ENCODE data around the gene FAM228B. TPM values are rescaled to one million over a fixed set of nuclear protein-coding genes. Genes with fewer than 3 reads are reported as not detected.

Gene FAM228B
- total RNA-seq, 1 donor from 2014 or later = 9.7 TPM

DNA sequence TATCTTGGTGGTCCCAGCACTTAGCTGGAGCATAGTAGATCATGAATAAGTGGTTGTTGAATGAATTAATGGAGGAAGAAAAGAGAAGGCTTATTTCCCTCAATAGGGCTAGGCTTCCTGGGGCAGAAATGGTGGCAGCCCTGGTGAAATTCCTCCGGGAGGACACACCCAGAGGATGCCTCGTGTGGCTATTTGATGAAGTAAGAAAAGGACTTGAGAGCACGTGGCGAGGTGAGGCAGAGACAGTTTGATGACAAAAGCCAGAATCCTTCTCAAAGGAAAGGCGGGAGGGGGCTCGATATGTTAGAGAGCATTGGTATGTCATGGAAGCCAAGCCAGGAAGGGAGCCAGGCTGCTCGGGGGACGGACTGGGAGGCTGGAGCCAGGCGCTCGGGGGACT lies 66.3 kb downstream of the FAM228B start:
- DNase-seq (ENCODE audit: low read depth) (no peak), FAIRE-seq (no peak)
- Histone ChIP-seq H3K27ac (ENCODE audit: low read depth, low read length) (no peak overlapping the region), H3K79me2 (ENCODE audit: insufficient read depth, low read length) (no peaks in the 10 kb centered on the region), H3K9me3 (ENCODE audit: insufficient read depth, low read depth, low read length) (no peaks in the 10 kb centered on the region), H3K4me3 (ENCODE audit: insufficient read depth, low read depth, low read length) (no peak overlapping the region), H3K9ac (ENCODE audit: low read length) (no peak overlapping the region), H4K20me1 (ENCODE audit: insufficient read depth, low read length) (no peaks in the 10 kb centered on the region), H3K4me2 (ENCODE audit: low read length) (no peak overlapping the region), H2AFZ (ENCODE audit: low read depth, low read length) (no peak overlapping the region), H3K36me3 (ENCODE audit: insufficient read depth, low read length) (no peaks in the 10 kb centered on the region), H3K4me1 (ENCODE audit: insufficient read depth, low read length) (no peaks in the 10 kb centered on the region), H3K27me3 (ENCODE audit: insufficient read depth, low read length) (no peaks in the 10 kb centered on the region)
- Mint-ChIP-seq H3K27me3 (ENCODE audit: low read depth, unreplicated experiment) (peaks cover 9% of the 10 kb centered on the region), H3K9me3 (ENCODE audit: unreplicated experiment) (peaks cover 11% of the 10 kb centered on the region), H3K36me3 (ENCODE audit: low read depth, unreplicated experiment) (peaks cover 2% of the 10 kb centered on the region), H3K27ac (ENCODE audit: unreplicated experiment) (no peak overlapping the region), H3K4me1 (ENCODE audit: low read depth, unreplicated experiment) (peaks cover 10% of the 10 kb centered on the region), H3K4me3 (ENCODE audit: unreplicated experiment) (no peak overlapping the region)
- TF ChIP-seq, protein P1, sequence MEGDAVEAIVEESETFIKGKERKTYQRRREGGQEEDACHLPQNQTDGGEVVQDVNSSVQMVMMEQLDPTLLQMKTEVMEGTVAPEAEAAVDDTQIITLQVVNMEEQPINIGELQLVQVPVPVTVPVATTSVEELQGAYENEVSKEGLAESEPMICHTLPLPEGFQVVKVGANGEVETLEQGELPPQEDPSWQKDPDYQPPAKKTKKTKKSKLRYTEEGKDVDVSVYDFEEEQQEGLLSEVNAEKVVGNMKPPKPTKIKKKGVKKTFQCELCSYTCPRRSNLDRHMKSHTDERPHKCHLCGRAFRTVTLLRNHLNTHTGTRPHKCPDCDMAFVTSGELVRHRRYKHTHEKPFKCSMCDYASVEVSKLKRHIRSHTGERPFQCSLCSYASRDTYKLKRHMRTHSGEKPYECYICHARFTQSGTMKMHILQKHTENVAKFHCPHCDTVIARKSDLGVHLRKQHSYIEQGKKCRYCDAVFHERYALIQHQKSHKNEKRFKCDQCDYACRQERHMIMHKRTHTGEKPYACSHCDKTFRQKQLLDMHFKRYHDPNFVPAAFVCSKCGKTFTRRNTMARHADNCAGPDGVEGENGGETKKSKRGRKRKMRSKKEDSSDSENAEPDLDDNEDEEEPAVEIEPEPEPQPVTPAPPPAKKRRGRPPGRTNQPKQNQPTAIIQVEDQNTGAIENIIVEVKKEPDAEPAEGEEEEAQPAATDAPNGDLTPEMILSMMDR (IDR thresholded peaks at IDR 0.05; ENCODE audit: insufficient read depth, low read depth, low read length) = no peak
- TF ChIP-seq EZH2 (IDR thresholded peaks at IDR 0.05; ENCODE audit: insufficient read depth, low read length) = no peak

DNA sequence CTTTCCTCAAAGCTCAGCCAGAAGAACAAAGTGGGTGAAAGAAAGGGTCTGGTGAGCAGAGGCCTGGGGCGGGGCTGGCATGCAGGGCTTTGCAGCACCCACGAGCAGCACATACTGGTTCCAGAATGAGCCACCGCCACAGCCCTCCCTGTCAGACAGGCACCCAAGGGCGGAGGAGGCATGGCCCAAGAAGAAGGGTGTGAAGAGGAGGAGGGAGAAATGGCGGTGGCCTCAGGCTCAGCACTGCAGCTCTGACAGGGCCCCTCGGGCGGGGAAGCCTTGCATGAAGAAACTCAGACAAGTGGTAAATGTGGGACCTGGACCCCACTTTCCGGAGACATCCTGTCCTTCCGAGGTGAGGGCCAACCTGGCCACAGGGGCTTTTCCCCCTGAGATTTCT lies 67.2 kb downstream of the FAM228B start:
- no peaks in the 10 kb centered on the region for H3K9me3 ChIP-seq (ENCODE audit: insufficient read depth, low read depth, low read length)
- no peaks in the 10 kb centered on the region for H3K36me3 ChIP-seq (ENCODE audit: insufficient read depth, low read length)
- H3K9me3 Mint-ChIP-seq (ENCODE audit: unreplicated experiment) = peaks cover 11% of the 10 kb centered on the region
- H3K79me2 ChIP-seq (ENCODE audit: insufficient read depth, low read length) = no peaks in the 10 kb centered on the region
- H3K36me3 Mint-ChIP-seq (ENCODE audit: low read depth, unreplicated experiment) = peaks cover 2% of the 10 kb centered on the region
- no peak for FAIRE-seq
- no peaks in the 10 kb centered on the region for H3K27me3 ChIP-seq (ENCODE audit: insufficient read depth, low read length)
- no peak overlapping the region for H3K27ac Mint-ChIP-seq (ENCODE audit: unreplicated experiment)
- no peaks in the 10 kb centered on the region for H4K20me1 ChIP-seq (ENCODE audit: insufficient read depth, low read length)
- no peak overlapping the region for H2AFZ ChIP-seq (ENCODE audit: low read depth, low read length)
- H3K4me2 ChIP-seq (ENCODE audit: low read length) = no peak overlapping the region
- TF ChIP-seq EZH2 (IDR thresholded peaks at IDR 0.05; ENCODE audit: insufficient read depth, low read length) = no peak
- H3K4me3 Mint-ChIP-seq (ENCODE audit: unreplicated experiment) = no peak overlapping the region
- H3K4me3 ChIP-seq (ENCODE audit: insufficient read depth, low read depth, low read length) = no peak overlapping the region
- H3K27me3 Mint-ChIP-seq (ENCODE audit: low read depth, unreplicated experiment) = peaks cover 9% of the 10 kb centered on the region
- no peak overlapping the region for H3K27ac ChIP-seq (ENCODE audit: low read depth, low read length)
- no peak overlapping the region for H3K9ac ChIP-seq (ENCODE audit: low read length)
- no peaks in the 10 kb centered on the region for H3K4me1 ChIP-seq (ENCODE audit: insufficient read depth, low read length)
- peaks cover 10% of the 10 kb centered on the region for H3K4me1 Mint-ChIP-seq (ENCODE audit: low read depth, unreplicated experiment)
- DNase-seq (ENCODE audit: low read depth) = no peak

DNA sequence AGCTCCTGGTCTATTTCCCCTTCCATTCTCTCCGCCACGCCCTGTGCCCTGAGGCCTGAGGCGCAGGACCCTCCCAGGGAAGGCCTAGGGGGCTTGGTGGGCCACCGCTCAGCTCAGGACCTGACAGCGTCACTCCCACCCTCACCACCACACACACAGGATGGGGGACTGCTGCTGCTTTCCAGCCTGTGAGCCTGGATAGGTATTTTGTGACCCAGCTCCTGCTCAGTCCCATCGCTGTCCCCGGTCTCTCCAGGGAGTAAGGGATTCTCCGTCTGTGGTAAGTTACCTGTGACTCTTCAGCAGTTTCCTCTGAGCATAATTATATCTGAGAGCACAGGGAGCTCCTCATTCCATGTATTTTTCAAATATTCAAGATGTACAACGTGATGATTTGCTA lies 67.9 kb downstream of the FAM228B start:
- H3K4me3 Mint-ChIP-seq (ENCODE audit: unreplicated experiment) = no peak overlapping the region
- Histone ChIP-seq H3K9me3 (ENCODE audit: insufficient read depth, low read depth, low read length) (no peaks in the 10 kb centered on the region), H2AFZ (ENCODE audit: low read depth, low read length) (no peak overlapping the region), H3K27me3 (ENCODE audit: insufficient read depth, low read length) (no peaks in the 10 kb centered on the region), H3K4me3 (ENCODE audit: insufficient read depth, low read depth, low read length) (no peak overlapping the region), H3K9ac (ENCODE audit: low read length) (no peak overlapping the region), H3K27ac (ENCODE audit: low read depth, low read length) (no peak overlapping the region), H3K36me3 (ENCODE audit: insufficient read depth, low read length) (no peaks in the 10 kb centered on the region), H3K4me1 (ENCODE audit: insufficient read depth, low read length) (no peaks in the 10 kb centered on the region), H3K79me2 (ENCODE audit: insufficient read depth, low read length) (no peaks in the 10 kb centered on the region), H3K4me2 (ENCODE audit: low read length) (no peak overlapping the region), H4K20me1 (ENCODE audit: insufficient read depth, low read length) (no peaks in the 10 kb centered on the region)
- H3K36me3 Mint-ChIP-seq (ENCODE audit: low read depth, unreplicated experiment) = peaks cover 2% of the 10 kb centered on the region
- TF ChIP-seq, protein P1 (IDR thresholded peaks at IDR 0.05; ENCODE audit: insufficient read depth, low read depth, low read length) = no peak
- TF ChIP-seq EZH2 (IDR thresholded peaks at IDR 0.05; ENCODE audit: insufficient read depth, low read length) = no peak
- peaks cover 10% of the 10 kb centered on the region for H3K4me1 Mint-ChIP-seq (ENCODE audit: low read depth, unreplicated experiment)
- DNase-seq (ENCODE audit: low read depth) (no peak), FAIRE-seq (no peak)
- peaks cover 9% of the 10 kb centered on the region for H3K27me3 Mint-ChIP-seq (ENCODE audit: low read depth, unreplicated experiment)
- H3K27ac Mint-ChIP-seq (ENCODE audit: unreplicated experiment) = no peak overlapping the region
- peaks cover 11% of the 10 kb centered on the region for H3K9me3 Mint-ChIP-seq (ENCODE audit: unreplicated experiment)
